Measurements from ENCODE around the gene BTBD10.

BTBD10 gene

DNA sequence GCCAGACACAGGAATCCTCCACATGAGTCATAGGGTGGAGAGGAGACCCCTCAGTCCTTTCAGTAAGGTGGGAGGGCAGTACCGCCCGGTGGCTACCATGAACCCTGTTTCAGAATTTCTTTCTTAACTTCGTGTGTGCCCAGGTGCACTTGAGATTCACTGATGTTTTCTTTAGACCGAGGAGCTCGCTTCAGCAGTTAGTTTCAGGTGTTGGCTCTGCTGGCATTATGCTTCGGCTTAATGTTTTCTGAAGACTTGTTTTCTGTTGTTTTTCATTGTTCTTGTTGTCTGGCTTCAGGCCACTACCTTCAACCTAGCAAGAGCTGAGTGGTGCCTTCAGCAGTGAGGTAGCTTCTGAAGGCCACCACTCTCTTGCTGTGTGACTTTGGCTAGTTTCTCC lies 114.0 kb downstream of the BTBD10 start:
- Histone ChIP-seq H3K27me3 (replicated peaks; ENCODE audit: control insufficient read depth, insufficient read depth, low read length) (no peaks in the 10 kb centered on the region), H3K36me3 (ENCODE audit: control insufficient read depth, insufficient read depth, low read length) (peaks cover 10% of the 10 kb centered on the region), H3K4me3 (replicated peaks; ENCODE audit: low read depth, low read length) (no peak overlapping the region)
- TF ChIP-seq, protein P1, sequence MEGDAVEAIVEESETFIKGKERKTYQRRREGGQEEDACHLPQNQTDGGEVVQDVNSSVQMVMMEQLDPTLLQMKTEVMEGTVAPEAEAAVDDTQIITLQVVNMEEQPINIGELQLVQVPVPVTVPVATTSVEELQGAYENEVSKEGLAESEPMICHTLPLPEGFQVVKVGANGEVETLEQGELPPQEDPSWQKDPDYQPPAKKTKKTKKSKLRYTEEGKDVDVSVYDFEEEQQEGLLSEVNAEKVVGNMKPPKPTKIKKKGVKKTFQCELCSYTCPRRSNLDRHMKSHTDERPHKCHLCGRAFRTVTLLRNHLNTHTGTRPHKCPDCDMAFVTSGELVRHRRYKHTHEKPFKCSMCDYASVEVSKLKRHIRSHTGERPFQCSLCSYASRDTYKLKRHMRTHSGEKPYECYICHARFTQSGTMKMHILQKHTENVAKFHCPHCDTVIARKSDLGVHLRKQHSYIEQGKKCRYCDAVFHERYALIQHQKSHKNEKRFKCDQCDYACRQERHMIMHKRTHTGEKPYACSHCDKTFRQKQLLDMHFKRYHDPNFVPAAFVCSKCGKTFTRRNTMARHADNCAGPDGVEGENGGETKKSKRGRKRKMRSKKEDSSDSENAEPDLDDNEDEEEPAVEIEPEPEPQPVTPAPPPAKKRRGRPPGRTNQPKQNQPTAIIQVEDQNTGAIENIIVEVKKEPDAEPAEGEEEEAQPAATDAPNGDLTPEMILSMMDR (IDR thresholded peaks at IDR 0.05; ENCODE audit: insufficient read depth, low read length, poor library complexity, severe bottlenecking) = no peak
- DNase-seq (ENCODE audit: extremely low read depth, insufficient read length) = no peak

DNA sequence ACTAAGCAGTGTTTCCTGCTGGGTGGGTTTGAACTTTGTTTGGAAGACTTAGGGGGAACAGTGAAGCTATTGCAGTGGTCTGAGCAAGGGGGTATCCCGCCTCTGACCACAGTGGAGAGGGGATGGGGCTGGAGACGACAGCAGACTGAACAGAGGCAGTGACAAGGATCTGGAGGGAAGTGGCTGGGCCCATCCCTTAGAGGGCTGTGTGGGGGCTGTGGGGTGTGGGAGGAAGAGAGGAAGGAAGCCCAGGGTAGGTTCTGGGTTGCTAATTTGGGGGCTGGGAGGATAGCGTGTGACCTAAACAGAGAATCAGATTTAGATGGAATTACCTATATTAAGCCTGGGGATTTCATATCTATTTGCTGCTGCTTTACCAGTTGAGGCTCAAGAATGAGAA lies 114.7 kb downstream of the BTBD10 start:
- no peaks in the 10 kb centered on the region for H3K27me3 ChIP-seq (replicated peaks; ENCODE audit: control insufficient read depth, insufficient read depth, low read length)
- H3K36me3 ChIP-seq (ENCODE audit: control insufficient read depth, insufficient read depth, low read length) = peaks cover 10% of the 10 kb centered on the region
- no peak for DNase-seq (ENCODE audit: extremely low read depth, insufficient read length)
- H3K4me3 ChIP-seq (replicated peaks; ENCODE audit: low read depth, low read length) = no peak overlapping the region
- TF ChIP-seq, protein P1 (IDR thresholded peaks at IDR 0.05; ENCODE audit: insufficient read depth, low read length, poor library complexity, severe bottlenecking) = no peak

DNA sequence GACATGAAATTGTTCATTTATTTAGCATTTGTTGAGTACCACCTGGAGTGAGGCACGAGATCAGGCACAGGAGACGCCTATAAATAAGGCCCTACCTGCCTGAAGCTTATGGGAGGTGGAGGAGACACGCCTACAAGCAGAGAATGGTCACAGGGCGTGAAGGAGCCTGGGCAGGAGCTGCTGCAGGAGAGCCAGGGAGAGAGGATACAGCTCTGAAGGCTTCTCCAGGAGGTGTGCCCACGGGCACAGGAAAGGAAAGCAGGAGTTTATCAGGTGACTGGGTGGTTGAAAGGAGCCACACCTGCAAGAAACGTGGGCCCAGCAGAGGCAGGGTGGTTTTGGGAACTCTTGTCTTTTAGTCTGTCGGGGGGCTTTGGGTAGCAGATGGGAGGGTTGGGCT lies 115.1 kb downstream of the BTBD10 start:
- TF ChIP-seq, protein P1 (IDR thresholded peaks at IDR 0.05; ENCODE audit: insufficient read depth, low read length, poor library complexity, severe bottlenecking) = no peak
- DNase-seq (ENCODE audit: extremely low read depth, insufficient read length) = no peak
- Histone ChIP-seq H3K4me3 (replicated peaks; ENCODE audit: low read depth, low read length) (no peak overlapping the region), H3K36me3 (ENCODE audit: control insufficient read depth, insufficient read depth, low read length) (peaks cover 10% of the 10 kb centered on the region), H3K27me3 (replicated peaks; ENCODE audit: control insufficient read depth, insufficient read depth, low read length) (no peaks in the 10 kb centered on the region)

DNA sequence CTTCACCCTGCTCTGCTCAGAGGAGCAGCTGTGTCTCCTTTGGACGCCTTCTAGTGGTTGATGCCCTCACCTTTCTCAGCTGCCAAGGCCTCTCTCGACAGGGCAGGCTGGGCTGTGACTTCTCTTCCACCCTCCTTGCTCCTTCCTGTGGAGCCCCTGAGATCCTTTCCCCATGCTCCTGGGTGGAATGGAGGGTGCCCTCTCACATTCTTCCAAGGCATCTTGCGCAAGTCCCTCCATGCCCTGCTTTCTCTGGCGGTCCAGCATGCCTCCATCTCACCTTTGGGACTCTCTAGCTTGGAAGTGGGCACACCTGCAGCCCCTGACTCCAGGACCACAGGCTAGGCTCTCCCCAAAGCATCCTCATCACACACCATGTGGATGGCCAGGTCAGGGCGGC lies 116.6 kb downstream of the BTBD10 start:
- H3K4me3 ChIP-seq (replicated peaks; ENCODE audit: low read depth, low read length) = no peak overlapping the region
- H3K27me3 ChIP-seq (replicated peaks; ENCODE audit: control insufficient read depth, insufficient read depth, low read length) = no peaks in the 10 kb centered on the region
- DNase-seq (ENCODE audit: extremely low read depth, insufficient read length) = no peak
- TF ChIP-seq, protein P1 (IDR thresholded peaks at IDR 0.05; ENCODE audit: insufficient read depth, low read length, poor library complexity, severe bottlenecking) = no peak
- H3K36me3 ChIP-seq (ENCODE audit: control insufficient read depth, insufficient read depth, low read length) = peaks cover 4% of the 10 kb centered on the region

- Histone ChIP-seq H3K36me3 (ENCODE audit: control insufficient read depth, insufficient read depth, low read length) (peaks cover 4% of the 10 kb centered on the region), H3K27me3 (replicated peaks; ENCODE audit: control insufficient read depth, insufficient read depth, low read length) (no peaks in the 10 kb centered on the region), H3K4me3 (replicated peaks; ENCODE audit: low read depth, low read length) (no peak overlapping the region)
- TF ChIP-seq, protein P1 (IDR thresholded peaks at IDR 0.05; ENCODE audit: insufficient read depth, low read length, poor library complexity, severe bottlenecking) = no peak
- DNase-seq (ENCODE audit: extremely low read depth, insufficient read length) = no peak
These were observed 118.2 kb downstream of the BTBD10 start for GRCh38 chr11:13344818-13345217.
